NCI-H128 (cell line): ENCODE data around the gene PNMA6E.

Source experiments
- DNase-seq: peaks from one replicate; lab custom pipeline; 2025; ENCODE audit not compliant: unreplicated experiment; lab: John Stamatoyannopoulos, UW

PNMA6E gene

GRCh38 chrX:153401133-153401764 lies at the start of gene PNMA6E:
TSS of gene PNMA6E (minus strand) at chrX:153401350. CDS start at chrX:153398849, 2,501 bp downstream.
- no peak for DNase-seq

- no peak for DNase-seq
These were observed 49.8 kb upstream of the PNMA6E start for GRCh38 chrX:153450949-153451277.

DNA sequence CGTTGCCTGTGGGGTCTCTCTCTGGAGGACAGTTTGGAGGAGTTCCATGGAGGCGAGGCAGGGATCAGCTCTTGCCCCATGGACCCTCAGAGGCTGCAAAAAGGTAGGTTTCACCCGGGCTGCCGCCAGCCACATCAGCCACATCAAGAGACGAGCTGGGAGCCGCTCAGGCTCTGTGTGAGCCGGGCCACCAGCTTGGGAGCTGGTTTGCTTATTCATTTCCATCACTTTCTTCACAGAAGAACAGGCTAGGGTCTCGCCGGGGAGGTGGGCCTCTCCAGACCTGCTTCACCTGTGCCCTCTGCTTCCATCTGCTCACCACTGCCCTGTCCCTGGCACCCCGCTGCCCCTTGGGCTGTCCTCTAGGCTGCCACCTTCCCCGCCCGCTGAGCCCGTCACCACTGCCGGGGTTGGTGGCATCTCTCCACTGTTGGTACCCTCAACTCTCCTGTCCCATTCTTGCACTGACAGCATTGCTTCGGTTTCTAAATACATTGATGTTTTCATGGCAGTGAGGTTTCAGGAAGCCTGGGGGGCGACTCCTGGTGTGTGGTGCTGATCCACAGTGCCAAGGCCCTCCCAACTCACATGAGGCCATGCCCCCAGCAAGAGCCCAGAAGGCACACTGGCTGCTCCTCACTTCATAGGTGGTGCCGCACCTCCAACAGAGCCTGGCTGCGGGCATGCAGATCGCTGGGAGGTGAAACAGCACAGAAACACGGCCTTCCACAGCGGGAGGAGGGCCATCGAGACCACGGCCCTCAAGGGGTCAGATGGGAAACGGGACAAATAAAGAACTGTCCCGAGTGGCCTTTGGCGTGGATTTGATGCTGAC lies 49.2 kb upstream of the PNMA6E start:
- DNase-seq = no peak

DNA sequence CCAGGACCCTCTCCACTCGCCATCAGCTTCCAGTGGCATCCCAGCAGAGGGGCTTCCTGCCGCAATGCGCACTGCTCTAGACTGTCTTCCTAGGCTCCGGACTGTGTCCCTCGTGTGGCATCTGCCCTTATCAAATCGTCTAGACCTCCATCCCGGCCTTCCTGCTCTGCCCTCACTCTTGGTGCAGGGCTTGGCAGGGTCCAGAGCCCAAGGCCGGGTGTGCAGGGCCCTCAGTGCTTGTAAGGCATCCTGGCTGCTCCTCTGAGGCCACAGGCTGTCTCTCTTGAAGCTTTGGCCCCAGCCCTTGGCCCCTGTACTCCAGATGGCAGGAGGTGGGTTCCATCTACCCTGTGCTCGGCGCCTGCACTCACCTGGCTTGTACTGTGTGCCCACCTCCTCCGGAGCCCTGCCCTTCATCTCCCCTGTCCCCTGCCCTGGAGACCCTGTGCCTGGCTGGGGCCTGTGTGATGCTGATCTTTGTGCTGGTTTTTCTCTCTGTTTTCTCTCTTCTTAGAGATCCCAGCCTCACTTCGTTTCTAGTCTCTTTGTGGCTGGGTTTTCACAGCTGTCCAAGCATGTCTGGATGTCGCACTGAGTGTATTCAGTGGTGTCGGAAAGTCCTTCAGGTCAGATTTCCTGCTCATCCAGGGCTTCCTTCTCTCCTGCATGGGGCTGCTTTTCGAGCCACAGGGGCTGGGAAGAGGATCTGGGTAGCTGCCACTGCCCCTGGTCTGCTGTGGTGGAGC lies 48.4 kb upstream of the PNMA6E start:
- no peak for DNase-seq

- DNase-seq = no peak
These were observed 47.6 kb upstream of the PNMA6E start for GRCh38 chrX:153448556-153449367.

- DNase-seq = no peak
These were observed 46.4 kb upstream of the PNMA6E start for GRCh38 chrX:153447581-153447960.

- DNase-seq = no peak
These were observed 45.9 kb upstream of the PNMA6E start for GRCh38 chrX:153446950-153447580.

DNA sequence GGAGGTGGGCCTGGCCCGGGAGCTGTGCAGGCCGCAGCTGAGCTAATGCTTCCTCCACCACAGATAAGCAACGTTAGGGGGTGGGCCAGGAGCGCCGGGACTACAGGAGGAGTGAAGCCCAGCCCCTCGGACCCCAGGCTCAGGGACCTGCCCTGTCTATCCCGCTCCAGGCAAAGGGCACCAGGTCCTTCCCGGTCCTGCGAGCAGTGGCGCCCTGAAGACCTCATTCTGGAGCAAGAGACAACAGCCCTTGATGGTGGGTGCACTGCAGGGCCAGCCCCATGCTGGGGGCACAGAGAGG lies 45.4 kb upstream of the PNMA6E start:
- no peak for DNase-seq

DNA sequence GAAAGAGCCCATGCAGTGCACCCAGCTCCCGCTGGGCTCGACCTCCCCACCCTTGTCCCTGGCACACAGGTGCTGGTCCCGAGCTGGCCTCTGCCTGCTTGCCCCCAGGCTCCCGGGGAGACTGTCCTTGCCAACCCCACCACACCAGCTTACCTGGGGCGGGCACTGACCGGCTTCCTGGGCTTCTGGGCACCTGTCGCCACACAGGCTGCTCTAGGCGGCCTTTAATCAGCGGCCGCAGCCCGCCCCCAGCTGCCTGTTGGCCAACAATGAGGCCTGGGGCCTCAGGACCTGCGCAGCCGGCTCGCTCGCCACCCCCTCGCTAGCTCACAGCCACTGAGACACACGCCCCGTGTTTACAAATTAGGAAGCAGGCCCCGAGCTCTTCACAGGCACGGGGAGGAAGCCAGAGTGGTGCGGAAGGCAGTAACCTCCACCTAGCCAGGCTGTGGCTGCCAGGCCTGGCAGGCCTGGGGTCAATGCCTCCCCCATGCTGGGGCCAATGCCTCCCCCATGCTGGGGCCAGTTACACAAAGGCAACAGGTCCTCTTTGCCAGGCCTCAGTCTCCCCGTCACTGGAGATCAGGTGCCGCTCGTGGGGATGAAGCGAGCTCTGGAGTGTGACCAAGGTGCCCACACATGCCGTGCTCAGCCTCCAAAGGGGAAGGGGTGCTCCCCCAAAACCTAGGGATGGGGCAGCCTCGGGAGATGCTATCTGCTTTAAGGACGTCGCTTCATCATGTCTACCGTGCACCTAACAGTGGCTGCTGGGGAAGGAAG lies 44.9 kb upstream of the PNMA6E start, which contains the start of gene TREX2:
Gene TREX2, minus strand, starts transcription at position 201 of the 780 bp plus-strand sequence. CDS start 626 bp downstream, outside the sequence.
- DNase-seq = no peak

DNA sequence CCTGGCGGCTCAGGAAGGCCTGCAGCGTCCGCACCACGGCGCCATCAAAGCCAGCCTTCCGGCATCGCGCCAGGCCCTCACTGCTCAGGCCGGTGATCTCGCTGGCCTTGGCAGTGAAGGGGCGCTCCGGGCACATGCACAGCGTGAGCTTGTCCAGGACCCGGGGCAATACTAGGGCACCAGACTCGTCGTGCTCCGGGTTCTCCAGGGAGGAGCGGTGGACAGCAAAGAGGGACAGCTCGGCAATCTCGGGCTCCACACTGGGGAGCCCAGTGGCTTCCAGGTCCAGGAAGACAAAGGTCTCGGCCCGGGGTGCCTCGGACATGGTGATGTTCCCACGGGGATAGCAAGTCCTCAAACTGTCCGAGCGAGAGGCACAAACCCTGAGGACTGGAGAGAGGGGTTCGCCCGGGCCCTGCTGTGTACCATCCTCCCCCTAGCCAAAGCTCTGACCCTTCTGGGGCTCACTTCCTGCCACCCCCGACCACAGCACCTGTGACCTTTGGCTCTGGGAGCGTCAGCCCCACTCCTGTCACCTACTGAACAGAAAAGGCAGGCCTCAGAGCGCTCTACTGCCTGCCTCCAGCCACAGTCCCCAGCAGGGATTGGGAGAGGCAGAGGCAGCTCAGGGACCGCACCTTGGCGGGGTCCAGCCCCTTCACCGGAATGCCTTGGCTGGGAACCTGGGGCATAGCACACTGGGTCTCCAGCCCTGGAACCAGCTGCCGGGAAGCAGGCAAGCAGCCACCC lies 44.1 kb upstream of the PNMA6E start:
- DNase-seq = no peak

DNA sequence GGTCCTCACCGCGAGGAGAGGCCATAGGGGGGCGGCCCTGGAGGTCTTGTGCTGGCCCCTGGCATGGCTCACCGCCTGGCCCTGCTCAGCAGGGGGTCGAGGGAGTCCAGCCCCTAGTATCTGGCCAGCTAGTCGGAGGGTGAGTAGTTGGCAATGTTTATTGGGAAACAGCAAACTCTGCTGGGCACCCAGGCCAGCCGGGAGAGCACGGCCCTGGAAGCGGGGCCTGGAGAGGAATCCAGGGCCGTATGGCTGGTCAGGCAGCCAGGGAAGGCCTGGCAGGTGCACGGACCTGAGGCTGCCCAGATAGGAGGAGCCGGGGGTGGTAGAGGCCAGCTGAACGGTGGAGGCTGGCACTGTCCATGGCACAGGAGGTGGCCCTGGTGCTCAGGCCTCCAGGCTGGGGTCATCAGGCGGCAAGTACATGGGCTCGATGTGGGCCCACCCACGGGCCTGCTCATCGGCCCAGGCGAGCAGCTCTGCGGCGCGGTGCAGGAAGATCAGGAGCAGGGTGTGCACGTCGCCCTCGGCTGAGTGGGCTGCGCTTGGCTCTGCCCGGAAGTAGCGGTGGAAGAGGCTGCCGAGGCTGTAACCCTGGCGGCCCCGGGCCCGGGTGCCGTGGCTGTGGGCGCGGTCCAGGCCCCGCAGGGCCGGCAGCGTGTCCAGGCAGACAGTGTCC lies 43.3 kb upstream of the PNMA6E start:
- DNase-seq = no peak

DNA sequence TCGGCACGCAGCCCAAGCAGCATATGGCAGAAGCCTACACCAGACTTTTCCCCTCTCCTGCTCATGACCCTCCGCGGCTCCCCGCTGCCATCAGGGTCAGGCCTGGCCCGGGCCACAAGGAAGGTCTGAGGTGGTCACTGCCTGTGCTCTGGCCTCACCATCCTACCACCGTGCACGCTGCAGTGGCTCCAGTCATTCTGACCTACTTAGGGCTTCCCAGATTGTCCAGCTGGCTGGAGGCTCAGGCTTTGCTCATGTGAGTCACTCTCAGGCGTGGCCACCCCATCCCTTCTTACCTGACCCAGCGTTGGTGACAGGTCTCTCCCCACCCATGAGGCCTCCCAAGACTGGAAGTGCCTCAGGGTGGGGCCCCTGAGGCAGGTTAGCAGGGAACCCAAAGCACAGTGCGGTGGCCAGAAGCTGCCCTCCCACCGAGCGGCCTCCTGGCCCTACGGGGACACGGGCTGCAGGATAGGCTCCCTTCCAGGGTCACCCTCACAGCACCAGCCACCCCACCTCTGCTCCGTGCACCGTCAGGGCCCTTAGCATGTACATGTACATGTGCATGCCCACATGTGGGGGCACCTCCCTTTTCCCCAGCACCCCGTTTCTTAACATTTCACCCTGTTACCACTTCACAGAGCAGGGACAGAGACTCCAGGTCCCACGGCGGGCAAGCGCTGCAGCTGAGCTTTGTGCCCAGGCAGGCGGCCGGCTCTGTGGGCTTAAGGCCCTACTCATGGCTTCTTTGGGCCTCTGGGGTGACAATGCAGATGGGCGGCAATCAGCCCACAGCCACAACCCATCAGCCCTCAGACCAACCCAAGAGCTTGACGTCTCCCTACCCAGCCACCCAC lies 42.6 kb upstream of the PNMA6E start:
- no peak for DNase-seq

- DNase-seq = no peak
These were observed 41.3 kb upstream of the PNMA6E start for GRCh38 chrX:153442463-153442862.

DNA sequence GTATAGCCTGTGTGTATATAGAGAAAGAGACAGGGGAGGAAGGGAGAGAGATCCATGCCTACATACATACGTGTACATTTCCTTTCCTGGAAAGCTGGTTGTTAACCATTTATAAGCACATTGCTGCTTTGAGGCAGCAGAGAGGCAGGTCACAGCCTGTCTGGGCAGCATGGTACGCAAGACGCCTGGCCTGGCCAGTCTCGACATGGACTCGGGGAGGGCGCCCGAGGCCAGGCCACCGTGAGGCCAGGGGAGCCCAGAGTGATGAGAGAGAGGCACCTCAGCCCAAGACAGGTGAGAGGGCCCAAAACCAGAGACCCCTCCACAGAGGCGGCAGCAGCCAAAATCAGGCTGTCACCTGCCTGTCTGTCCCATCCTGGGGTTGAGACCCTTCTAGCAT lies 40.8 kb upstream of the PNMA6E start:
- no peak for DNase-seq

- DNase-seq = no peak
These were observed 40.1 kb upstream of the PNMA6E start for GRCh38 chrX:153441296-153441695.

DNA sequence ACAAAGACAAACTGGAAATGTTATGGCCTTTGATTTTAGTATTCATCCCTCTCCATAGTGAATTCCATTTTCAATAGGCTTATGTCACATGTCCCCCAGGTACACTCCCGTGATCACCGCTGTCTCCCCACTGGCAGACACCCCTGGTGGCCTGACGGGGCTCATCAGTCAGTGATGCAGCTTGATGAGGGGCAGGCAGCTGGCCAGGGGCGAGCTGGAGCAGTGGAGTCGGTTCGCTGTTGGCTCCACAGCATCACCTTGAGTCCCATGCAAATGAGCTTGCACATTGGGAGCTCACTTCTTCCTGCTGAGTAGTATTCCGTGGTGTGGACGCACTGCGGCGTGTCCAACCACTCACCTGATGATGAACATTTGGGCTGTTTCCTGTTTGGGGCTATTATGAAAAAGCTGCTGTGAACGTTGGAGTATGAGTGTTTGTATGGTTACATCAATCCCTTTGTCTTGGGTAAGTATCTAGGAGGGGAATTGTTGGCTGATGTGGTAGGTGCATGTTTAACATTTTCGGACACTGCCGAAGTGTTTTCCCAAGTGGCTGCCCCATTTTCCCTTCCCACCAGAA lies 39.5 kb upstream of the PNMA6E start:
- DNase-seq = no peak

GRCh38 chrX:153439977-153440376 lies 38.8 kb upstream of the PNMA6E start:
- no peak for DNase-seq
